Lung microvascular endothelial cell (primary cell): ENCODE data around the gene FERD3L. TPM values are rescaled to one million over a fixed set of nuclear protein-coding genes. Genes with fewer than 3 reads are reported as not detected.
A peak's percentile ranks its signal among the peaks of the same experiment; 100 is the strongest.
"Not testable (repeated sequence)": the region's sequence is repeated elsewhere in the genome, so short reads cannot be mapped to it uniquely, and the experiment has no call there.

Source experiments
- DNase-seq, 2 donors: peaks; one replicate each; pipeline versions ENCODE4 v3.0.0 to v3.0.0-alpha.2; 2010; ENCODE audit warnings: low read depth in 2 of 2
- total RNA-seq: library from RNA; depleted of rRNA; stranded (reverse); fragments of >200 nt; gene quantifications from 2 replicates; pipeline ENCODE4 v1.2.1, GENCODE V29; 2014

Gene FERD3L, protein sequence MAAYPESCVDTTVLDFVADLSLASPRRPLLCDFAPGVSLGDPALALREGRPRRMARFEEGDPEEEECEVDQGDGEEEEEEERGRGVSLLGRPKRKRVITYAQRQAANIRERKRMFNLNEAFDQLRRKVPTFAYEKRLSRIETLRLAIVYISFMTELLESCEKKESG
- not detected in 2 replicates for total RNA-seq

DNA sequence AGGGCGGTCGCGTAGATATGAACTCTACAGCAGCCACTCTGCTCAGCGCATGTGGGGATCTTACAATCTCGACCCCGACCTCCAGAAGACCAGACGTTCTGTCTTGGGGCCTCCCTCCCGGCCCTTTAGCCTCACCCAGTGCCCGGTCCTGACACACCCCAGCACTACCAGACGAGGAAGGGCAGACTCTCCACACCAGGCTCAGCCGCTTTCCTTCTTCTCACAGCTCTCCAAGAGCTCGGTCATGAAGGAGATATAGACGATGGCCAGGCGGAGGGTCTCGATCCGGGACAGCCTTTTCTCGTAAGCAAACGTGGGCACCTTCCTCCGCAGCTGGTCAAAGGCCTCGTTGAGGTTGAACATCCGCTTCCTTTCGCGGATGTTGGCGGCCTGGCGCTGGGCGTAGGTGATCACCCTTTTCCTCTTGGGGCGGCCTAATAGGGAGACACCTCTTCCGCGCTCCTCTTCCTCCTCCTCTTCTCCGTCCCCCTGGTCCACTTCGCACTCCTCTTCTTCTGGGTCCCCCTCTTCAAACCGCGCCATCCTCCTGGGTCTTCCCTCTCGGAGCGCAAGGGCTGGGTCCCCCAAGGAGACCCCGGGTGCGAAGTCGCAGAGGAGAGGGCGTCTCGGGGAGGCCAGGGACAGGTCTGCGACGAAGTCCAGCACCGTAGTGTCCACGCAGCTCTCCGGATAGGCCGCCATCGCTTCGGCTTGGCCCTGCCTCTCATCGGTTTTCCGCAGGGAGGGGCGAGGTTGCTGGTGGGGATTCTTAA lies at the start of gene FERD3L:
Gene FERD3L, minus strand, starts transcription at position 761 of the 773 bp plus-strand sequence. Its CDS starts 59 bp downstream, at position 702.
- DNase-seq: no peak

- DNase-seq: not testable (repeated sequence)
Observed at GRCh38 chr7:19194417-19194816, 49.2 kb upstream of the FERD3L start.

DNA sequence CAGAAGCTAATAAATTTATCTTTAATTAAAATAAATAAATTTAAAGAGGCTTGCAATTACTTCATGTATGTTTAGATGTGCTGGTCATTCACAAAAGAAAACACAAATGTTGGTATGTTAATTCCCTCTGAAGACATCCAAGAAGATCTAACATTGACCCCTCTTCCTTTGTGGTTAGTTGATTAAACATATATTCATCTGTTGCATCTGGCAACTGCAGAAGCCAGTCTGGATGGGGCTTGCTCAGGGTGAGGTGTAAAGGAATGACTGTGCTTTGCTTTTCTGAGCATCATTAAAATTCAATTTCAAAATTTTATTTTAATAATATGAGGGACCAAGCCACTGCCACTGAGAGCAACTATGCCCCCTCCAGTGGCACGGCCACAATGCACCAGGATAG lies 36.4 kb upstream of the FERD3L start:
- no peak for DNase-seq

DNA sequence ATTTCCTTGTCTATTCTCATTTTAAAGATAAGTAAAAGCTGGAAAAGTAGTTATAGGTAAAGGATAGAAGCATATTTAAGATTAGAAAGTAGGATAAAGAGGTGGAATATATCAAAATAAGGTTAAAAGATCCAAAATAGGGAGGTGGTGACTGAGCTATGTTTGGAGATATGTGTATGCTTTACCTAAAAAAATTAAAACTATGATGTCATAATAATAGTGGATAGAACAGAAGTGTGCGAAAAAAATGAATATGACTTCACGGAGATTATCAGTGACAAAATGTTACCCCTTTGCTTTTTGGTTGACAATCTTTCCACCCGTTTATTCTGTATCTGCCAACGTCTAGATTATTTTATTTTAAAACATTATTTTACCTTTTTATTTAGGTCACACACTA lies 33.4 kb upstream of the FERD3L start:
- no peak for DNase-seq

DNA sequence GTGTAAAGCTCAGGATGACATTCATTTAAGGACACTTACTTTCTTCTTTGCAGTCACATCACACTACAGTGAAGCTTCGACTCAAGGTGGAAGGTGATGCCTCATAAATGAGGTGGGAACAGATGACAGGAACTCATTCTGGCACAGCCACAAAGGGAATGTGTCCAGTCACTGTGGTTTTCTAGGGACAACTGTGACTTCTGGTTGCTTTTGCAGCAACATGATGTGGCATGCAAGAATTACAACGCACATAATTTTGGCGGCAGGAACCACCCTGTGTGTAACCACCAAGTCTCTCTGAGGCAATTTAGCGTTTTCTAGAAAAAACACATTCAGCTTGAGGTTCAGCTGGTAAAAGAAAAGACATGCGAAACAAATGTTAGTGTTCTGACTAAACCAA lies 32.0 kb upstream of the FERD3L start:
- DNase-seq: no peak

DNA sequence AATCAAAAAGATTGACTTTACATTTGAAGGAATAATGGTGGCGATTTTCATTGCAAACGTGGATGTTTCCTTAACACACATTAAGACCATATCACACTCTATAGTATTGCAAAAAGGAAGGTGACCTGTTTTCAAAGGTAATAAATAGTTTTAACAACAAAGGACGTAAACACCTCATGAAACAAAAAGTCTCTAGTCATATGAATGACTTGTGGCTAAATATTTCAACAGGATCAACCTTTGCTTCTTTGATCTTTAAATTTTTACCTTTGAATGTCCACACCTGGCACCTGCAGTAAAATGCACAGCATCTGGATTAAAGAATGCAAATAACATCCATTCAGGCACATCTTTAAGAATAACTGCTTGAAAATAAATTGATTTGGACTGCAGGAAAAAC lies 30.0 kb upstream of the FERD3L start:
- no peak for DNase-seq

GRCh38 chr7:19161671-19162070 lies 16.4 kb upstream of the FERD3L start:
- DNase-seq: no peak

DNA sequence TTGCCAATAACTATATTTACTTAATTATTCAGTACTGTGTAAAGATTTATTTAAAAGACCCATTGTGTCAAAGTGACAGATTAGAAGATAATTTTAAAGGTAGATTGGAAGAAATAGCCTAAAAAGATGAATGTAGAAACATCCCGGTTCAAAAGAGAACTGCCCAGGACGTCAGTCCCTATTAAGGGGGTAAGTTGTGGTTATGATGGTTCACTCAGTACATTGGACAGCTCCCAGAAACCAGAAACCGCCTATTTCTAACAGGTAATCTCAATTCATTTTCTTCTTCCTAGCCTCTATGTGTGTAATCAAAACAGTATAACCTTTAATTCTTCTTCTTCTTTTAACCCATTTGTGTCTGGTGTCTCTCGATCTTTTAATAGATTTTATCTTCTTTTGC lies 1.5 kb upstream of the FERD3L start:
- peak; percentile 3 to 4 for DNase-seq

DNA sequence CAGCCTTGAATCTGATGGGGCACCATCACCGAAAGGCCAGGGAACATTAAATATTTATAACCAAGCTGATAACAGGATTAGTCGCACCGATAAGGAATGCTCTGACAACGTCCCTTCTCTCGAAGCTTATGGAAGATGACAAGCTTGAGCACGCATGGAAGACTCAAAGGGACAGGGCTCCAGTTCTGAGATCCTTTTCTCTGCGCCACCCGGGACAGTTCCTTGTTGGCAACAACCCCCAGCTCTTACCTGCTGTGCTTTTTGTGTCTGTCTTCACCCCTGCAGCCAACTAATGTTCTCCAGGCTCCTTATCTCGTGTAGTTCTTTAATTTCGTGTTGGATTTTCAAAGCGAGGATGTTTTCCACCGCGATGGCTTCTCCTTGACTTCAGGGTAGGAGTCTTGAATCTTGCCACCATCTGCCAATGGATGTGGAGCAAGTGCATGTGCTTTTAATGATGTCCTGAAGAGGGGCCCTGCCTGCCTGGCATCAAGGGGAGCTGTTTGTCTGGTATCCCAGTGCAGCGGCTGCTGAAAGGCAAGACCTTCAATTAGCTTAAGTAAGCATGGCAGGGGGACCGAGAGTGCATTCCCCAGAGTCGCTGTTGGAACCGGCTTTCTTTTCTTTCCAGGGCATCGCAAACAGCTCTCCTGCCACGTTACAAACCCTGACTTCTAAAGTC lies 354 bp upstream of the FERD3L start:
- DNase-seq: no peak

DNA sequence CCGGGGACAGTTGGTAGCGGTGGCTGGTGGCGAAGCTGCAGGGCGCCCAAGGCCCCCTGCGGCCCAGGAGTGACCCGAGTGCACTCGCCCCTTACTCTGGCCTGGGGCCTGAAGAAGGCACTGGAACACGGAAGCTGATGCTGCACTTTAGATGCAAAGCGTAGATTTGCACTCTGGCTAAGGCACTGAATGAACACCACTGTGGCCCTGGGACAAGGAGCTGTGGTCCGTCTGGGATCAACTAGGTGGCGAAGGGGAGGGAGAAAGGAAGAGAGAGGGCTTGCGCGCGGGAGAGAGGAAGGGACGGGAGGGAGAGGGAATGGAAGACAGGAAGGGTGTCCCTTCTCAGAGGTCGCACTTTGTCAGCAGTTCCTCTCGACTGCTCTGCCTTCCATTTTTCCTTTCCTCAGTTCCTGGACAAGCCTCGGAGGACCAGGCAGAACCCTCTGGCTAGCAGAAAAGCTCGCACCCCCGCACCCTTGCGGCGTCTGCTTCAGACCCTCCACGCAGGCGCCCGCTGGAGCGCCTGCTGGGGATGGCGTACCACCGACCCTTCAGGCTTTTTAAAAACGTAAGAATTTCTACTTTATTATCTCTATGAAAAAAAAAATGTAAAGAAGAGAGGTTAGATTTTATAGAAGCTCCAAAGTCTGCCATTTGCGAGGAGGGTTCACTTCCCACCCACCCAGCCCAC lies 1.2 kb downstream of the FERD3L start:
- no peak for DNase-seq

- no peak for DNase-seq
Observed at GRCh38 chr7:19139706-19140327, 5.4 kb downstream of the FERD3L start.

GRCh38 chr7:19133886-19134285 lies 11.3 kb downstream of the FERD3L start:
- no peak for DNase-seq

GRCh38 chr7:19133390-19133789 lies 11.8 kb downstream of the FERD3L start:
- DNase-seq: no peak

- DNase-seq: no peak
Observed at GRCh38 chr7:19128856-19129255, 16.4 kb downstream of the FERD3L start.

- DNase-seq: peak; percentile 45 to 51
Observed at GRCh38 chr7:19121977-19122588, 23.1 kb downstream of the FERD3L start.

DNA sequence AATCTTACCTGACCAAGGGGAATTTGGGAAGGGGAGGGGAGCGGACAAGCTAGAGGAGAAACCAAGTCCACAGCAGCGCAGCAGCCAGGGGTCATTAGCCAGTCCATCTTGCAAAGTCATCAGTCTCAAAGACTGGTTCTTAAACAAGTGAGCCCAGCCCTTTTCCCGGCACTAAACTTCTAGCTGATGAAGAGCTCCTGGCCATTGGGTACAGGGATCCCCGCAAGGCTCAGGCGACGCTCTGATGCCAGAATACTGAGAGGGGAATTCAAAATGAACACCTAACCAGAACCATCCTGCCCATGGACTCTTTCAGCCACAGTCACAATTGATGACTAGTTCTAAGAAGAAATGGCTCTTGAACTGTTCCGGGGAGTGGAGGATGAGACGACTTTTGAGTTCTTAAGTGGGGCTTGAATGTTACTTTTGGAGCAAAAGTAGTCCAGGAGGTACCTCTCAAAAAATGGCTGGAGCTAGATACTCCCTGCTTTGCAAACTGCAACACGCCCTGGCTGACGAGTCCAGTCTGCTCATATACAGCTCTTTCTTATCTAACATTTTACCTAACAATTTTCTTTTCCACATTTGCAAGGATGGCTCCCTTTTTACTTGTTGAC lies 25.2 kb downstream of the FERD3L start:
- no peak for DNase-seq

DNA sequence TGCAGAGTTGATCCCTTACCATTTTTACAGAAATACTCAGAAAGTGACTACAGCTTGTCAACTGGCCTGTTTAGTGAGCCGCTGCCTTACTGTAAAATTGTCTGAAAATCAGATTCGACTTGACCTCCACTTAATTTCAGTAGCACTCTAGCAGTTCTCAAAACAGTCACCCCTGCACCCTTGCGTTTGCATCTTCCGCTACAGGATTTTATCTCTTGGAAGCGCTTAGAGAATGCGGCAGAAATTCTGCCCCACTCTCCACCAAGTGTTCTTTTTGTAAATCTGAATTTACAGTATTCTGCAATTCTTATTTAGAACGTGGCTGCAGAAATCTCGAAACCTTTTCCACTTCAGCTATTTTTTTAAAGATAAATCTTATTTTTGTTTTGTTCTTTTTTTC lies 25.8 kb downstream of the FERD3L start:
- no peak for DNase-seq

DNA sequence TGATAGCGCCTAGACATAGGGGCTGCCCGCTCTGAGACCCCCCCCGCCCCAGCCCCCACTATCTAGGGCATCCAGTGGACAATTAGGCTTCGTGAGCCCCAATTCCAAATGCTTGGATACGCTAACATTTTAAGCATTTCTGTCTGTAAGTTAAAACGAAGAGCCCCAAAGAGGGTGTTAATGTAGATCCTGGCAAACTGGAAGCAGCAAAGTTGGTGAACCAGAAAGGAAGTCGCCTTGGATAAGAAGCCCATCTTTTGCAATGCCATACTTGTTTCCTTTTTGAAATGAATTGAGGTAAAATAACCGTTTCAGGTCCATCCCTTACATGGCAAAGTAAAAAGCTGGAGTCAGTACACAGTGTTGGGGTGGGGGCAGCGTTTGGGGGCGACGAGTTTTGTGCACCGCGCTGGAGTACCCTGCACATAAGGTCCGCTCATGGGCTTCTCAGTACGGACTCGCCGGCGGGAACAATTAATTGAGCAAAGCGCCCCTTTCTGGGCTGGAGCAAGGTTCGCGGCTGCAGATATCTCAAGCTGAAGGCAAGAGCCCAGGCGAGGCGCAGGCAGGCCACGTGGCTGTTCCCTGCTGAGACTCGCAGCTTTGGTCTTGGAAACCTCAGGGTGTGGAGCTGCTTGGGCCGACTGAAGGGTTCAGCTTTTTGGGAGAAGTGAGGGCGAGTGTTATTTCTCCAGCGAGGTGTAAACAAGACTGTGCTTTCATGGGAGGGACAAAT lies 26.4 kb downstream of the FERD3L start:
- no peak for DNase-seq

- no peak for DNase-seq
Observed at GRCh38 chr7:19117870-19118608, 27.2 kb downstream of the FERD3L start.
